ENCODE results near the gene PATL1.
"Not testable (repeated sequence)": the region's sequence is repeated elsewhere in the genome, so short reads cannot be mapped to it uniquely, and the experiment has no call there.

The PATL1 gene

GRCh38 chr11:59668950-59669610, at the start of gene PATL1:
Gene PATL1, minus strand, starts transcription at chr11:59669037. Its CDS starts 142 bp downstream, at chr11:59668895.
- DNase-seq = peak; percentile 88 to 99 (median 97)

GRCh38 chr11:59716051-59716450, 47.2 kb upstream of the PATL1 start:
- no peak for DNase-seq

- no peak for DNase-seq
Measured at GRCh38 chr11:59713745-59714144, 44.9 kb upstream of the PATL1 start, which contains the start of gene OR10V1. Gene OR10V1, minus strand, starts transcription at chr11:59713845. Its CDS starts 0 bp downstream, at chr11:59713845.

GRCh38 chr11:59710136-59710847, 41.5 kb upstream of the PATL1 start:
- DNase-seq = no peak

- DNase-seq = no peak
Measured at GRCh38 chr11:59708537-59708936, 39.7 kb upstream of the PATL1 start.

- DNase-seq = no peak
Measured at GRCh38 chr11:59707371-59707770, 38.5 kb upstream of the PATL1 start.

GRCh38 chr11:59706518-59707285, 37.9 kb upstream of the PATL1 start:
- DNase-seq = no peak

- DNase-seq = no peak
Measured at GRCh38 chr11:59705294-59705693, 36.5 kb upstream of the PATL1 start.

- not testable (repeated sequence) for DNase-seq
Measured at GRCh38 chr11:59703515-59703914, 34.7 kb upstream of the PATL1 start.

GRCh38 chr11:59700157-59700556, 31.3 kb upstream of the PATL1 start:
- not testable (repeated sequence) for DNase-seq

GRCh38 chr11:59698506-59698905, 29.7 kb upstream of the PATL1 start:
- DNase-seq = no peak

GRCh38 chr11:59692915-59693314, 24.1 kb upstream of the PATL1 start:
- no peak for DNase-seq

- DNase-seq = no peak
Measured at GRCh38 chr11:59691156-59691555, 22.3 kb upstream of the PATL1 start.

GRCh38 chr11:59689015-59689414, 20.2 kb upstream of the PATL1 start:
- no peak for DNase-seq

GRCh38 chr11:59681260-59681725, 12.5 kb upstream of the PATL1 start:
- not testable (repeated sequence) for DNase-seq

- DNase-seq = peak in 5 of 14 donors; percentile 1 to 14 (median 5)
Measured at GRCh38 chr11:59680287-59681154, 11.7 kb upstream of the PATL1 start.

GRCh38 chr11:59679347-59679746, 10.5 kb upstream of the PATL1 start:
- no peak for DNase-seq

GRCh38 chr11:59678813-59679165, 10.0 kb upstream of the PATL1 start:
- DNase-seq = no peak

- no peak for DNase-seq
Measured at GRCh38 chr11:59678118-59678812, 9.4 kb upstream of the PATL1 start.

- no peak for DNase-seq
Measured at GRCh38 chr11:59676205-59676604, 7.4 kb upstream of the PATL1 start.

GRCh38 chr11:59674291-59674690, 5.5 kb upstream of the PATL1 start:
- DNase-seq = no peak

- no peak for DNase-seq
Measured at GRCh38 chr11:59673291-59673690, 4.5 kb upstream of the PATL1 start.

All from C1 segment of cervical spinal cord (tissue), 14 donors.